ENCODE results near the gene SLC16A4. TPM values are rescaled to one million over a fixed set of nuclear protein-coding genes. Genes with fewer than 3 reads are reported as not detected.

Gene SLC16A4
- total and polyA plus RNA-seq, 2 experiments from 2014 or later = 0.94 to 1.6 TPM

- no peaks in the 10 kb centered on the region for H3F3A ChIP-seq (replicated peaks; ENCODE audit: low read depth)
- no peak for DNase-seq (ENCODE audit: low spot score)
- peaks cover 85% of the 10 kb centered on the region for H4K20me1 ChIP-seq (replicated peaks; ENCODE audit: insufficient read depth)
- Mint-ChIP-seq H3K27ac (no peak overlapping the region), H3K27me3 (ENCODE audit: insufficient read depth, low read depth, poor library complexity) (peaks cover 4% of the 10 kb centered on the region), H3K9me3 (no peaks in the 10 kb centered on the region), H3K4me3 (no peak overlapping the region; the same call in 1 of the 3 replicates), H3K4me1 (peaks cover 80% of the 10 kb centered on the region), H3K36me3 (ENCODE audit: low read depth) (peaks cover 72% of the 10 kb centered on the region)
- H3K36me3 ChIP-seq (ENCODE audit: insufficient read depth) = no peaks in the 10 kb centered on the region; the same call in 1 of the 2 replicates
- H3K4me3 ChIP-seq = peak overlapping the region; percentile 57
- no peak for TF ChIP-seq JUNB (IDR thresholded peaks at IDR 0.05; ENCODE audit: unreplicated experiment)
- TF ChIP-seq STAT1 (IDR thresholded peaks at IDR 0.05; ENCODE audit: unreplicated experiment) = no peak
- no peak for TF ChIP-seq ZNF331 (CRISPR knock-in tag; IDR thresholded peaks at IDR 0.05; ENCODE audit: low read depth)
- no peak for TF ChIP-seq NANOG (IDR thresholded peaks at IDR 0.05; ENCODE audit: borderline replicate concordance)
- TF ChIP-seq EZH2phosphoT487 (IDR thresholded peaks at IDR 0.05; ENCODE audit: unreplicated experiment) = no peak
- peak overlapping the region; percentile 89 for H3K4me2 ChIP-seq
- H3K4me1 ChIP-seq (ENCODE audit: insufficient read depth) = peaks cover 63% of the 10 kb centered on the region
- peaks cover 96% of the 10 kb centered on the region for H3K79me2 ChIP-seq (replicated peaks; ENCODE audit: insufficient read depth)
- no peaks in the 10 kb centered on the region for H3K9me2 ChIP-seq (ENCODE audit: insufficient read depth)
- no peak overlapping the region for H2AFZ ChIP-seq
- no peak for ATAC-seq
- no peak overlapping the region for H3K27ac ChIP-seq (ENCODE audit: low read depth)
- no peaks in the 10 kb centered on the region for H3K27me3 ChIP-seq (ENCODE audit: insufficient read depth)
Measured at GRCh38 chr1:110344152-110344551, 46.7 kb downstream of the SLC16A4 start.

GRCh38 chr1:110343249-110343648 is 47.6 kb downstream of the SLC16A4 start:
- Mint-ChIP-seq H3K4me3 (no peak overlapping the region), H3K9me3 (no peaks in the 10 kb centered on the region), H3K27me3 (ENCODE audit: insufficient read depth, low read depth, poor library complexity) (peaks cover 4% of the 10 kb centered on the region), H3K27ac (no peak overlapping the region), H3K36me3 (ENCODE audit: low read depth) (peaks cover 68% of the 10 kb centered on the region), H3K4me1 (peaks cover 74% of the 10 kb centered on the region)
- DNase-seq (ENCODE audit: low spot score) = no peak
- Histone ChIP-seq H3K27ac (ENCODE audit: low read depth) (no peak overlapping the region), H4K20me1 (replicated peaks; ENCODE audit: insufficient read depth) (peaks cover 79% of the 10 kb centered on the region), H3K79me2 (replicated peaks; ENCODE audit: insufficient read depth) (peaks cover 87% of the 10 kb centered on the region), H3F3A (replicated peaks; ENCODE audit: low read depth) (no peaks in the 10 kb centered on the region), H3K27me3 (ENCODE audit: insufficient read depth) (no peaks in the 10 kb centered on the region), H3K4me1 (ENCODE audit: insufficient read depth) (peaks cover 63% of the 10 kb centered on the region), H3K4me3 (peak overlapping the region; percentile 57), H3K36me3 (ENCODE audit: insufficient read depth) (no peaks in the 10 kb centered on the region; the same call in 1 of the 2 replicates), H2AFZ (no peak overlapping the region), H3K9me2 (ENCODE audit: insufficient read depth) (no peaks in the 10 kb centered on the region), H3K4me2 (peak overlapping the region; percentile 89)
- no peak for ATAC-seq
- no peak for TF ChIP-seq ZNF114 (CRISPR knock-in tag; IDR thresholded peaks at IDR 0.05)
- no peak for TF ChIP-seq ZNF462 (CRISPR knock-in tag; IDR thresholded peaks at IDR 0.05)
- TF ChIP-seq CREB1 (CRISPR knock-in tag; IDR thresholded peaks at IDR 0.05; ENCODE audit: low read depth) = no peak
- no peak for TF ChIP-seq ETS1 (IDR thresholded peaks at IDR 0.05)
- TF ChIP-seq POLR2AphosphoS5 (IDR thresholded peaks at IDR 0.05; ENCODE audit: low read depth) = no peak

Measured in GM23338 (cell line).